Activated CD4-positive, alpha-beta T cell treated with anti-CD3 and anti-CD28 coated beads, Interleukin-2, amount 50 U/mL, for 1 hour (primary cell): ENCODE results near the gene BTBD9.

Experiments
- DNase-seq: peaks from one replicate; pipeline ENCODE4 v3.0.0-alpha.2; 2020

The BTBD9 gene

DNA sequence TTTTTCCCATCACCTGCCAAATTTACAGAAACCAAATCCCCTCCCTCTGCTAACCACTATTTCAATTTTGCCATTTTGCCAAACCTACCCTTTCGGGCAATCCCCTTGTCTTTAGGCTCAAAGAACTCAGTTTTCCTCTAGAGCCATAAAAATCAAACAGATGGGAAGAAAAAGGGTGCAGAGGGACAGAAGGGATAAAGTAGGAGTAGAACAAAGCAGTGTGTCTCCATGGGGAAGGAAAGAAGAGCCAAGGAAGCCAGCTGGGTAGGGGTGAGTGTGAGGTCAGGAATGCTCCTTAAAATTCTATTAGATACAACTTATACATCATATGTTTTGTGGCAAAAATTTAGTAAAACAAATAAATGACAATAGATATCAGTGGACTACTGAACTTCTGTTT is 316.5 kb downstream of the BTBD9 start:
- no peak for DNase-seq

DNA sequence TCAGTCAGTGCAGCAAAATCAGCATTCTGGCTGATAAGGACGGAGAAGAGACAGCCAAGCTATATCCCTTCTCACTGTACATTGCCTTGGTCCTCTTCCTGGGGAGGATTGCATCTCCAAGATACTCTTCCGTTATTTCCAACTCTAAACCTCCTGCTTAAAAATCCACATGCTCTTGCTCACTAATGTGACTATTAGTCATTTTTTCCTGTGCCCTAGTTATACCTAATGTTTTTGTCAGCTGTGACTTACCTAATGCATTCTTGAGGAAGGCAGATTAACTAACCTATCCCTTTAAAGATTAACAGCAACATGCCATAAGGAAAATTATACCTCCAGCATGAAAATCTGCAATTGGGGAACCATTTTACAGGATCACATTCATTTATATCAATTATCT is 317.6 kb downstream of the BTBD9 start:
- DNase-seq = no peak

DNA sequence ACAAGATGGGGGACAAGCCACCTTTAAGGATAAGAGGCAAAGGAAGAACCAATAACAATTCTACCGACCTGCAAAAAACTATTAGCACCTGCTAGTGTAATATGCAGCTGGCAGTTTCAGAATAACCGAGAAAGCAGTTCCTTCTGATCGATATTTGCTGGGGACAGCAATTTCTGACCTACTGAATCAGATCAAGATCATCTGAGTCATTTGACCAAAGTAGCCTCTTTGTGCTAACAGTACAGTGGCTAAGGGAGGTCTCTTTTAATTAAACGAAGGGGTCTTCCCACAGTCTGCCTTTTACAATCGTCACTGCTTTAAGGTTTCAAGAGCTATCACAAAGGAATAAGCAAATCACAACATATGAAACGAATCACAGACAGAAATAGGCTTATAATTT is 318.9 kb downstream of the BTBD9 start:
- no peak for DNase-seq

DNA sequence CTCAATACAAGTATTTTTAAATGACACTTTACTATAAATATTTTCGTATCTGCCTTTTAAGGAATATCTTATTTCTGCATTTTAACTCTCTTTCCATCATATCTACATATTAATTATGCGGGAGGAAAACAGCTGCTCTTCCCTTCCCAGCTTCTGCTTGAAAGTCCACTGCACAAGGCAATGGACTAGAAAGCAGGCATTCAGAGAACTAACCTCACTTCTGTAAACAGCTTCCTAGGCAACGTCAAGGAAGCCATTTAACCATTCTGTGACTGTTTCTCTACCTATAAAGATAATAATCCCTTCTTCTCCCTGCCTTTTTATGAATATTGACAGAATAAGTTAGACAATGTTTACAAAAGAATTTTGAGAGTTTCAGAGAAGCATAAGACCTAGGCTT is 319.4 kb downstream of the BTBD9 start:
- no peak for DNase-seq

DNA sequence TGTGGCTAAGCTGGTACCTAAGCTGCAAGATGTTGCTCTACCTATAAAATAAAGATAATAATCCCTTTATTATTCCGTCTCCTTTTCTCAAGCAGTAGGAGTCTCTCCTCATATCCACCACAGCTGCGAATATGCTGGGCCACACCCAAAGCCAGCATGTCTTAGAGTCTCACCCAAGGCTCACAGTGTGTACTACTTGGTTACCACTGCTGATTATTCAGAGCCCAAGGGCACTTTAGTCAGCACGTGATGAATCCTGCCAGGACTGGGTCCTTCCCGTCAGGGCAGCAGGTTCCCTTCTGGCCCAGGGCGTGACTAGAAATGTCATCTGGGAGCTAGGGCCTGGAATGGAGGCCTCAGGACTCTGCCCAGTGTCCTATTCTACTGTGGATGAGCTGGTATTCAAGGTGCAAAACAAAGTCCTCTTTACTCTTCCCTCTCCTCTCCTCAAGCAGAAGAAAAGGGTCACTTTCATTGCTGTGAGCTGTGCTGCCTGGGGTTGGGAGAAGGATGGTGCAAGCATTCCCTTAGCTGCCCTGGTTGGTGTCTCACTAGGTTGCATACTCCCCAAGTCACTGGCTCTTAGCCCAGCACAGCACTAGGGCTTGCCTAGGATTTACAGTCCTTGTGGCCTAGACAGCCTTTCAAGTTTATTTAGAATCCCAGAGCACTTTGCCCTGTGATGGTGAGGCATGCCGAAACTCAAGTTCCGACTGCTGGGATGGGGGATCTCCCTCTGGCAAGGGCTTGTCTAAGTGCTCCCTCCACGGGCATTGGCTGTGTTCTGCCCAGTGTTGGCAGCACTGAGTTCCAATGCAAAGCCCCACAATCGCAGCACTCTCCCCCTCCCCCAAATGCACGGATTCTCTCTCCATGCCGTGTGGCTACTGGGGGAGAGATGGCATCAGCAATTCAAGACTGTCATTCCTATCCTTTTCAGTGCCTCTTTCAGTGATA is 320.2 kb downstream of the BTBD9 start:
- DNase-seq = no peak

DNA sequence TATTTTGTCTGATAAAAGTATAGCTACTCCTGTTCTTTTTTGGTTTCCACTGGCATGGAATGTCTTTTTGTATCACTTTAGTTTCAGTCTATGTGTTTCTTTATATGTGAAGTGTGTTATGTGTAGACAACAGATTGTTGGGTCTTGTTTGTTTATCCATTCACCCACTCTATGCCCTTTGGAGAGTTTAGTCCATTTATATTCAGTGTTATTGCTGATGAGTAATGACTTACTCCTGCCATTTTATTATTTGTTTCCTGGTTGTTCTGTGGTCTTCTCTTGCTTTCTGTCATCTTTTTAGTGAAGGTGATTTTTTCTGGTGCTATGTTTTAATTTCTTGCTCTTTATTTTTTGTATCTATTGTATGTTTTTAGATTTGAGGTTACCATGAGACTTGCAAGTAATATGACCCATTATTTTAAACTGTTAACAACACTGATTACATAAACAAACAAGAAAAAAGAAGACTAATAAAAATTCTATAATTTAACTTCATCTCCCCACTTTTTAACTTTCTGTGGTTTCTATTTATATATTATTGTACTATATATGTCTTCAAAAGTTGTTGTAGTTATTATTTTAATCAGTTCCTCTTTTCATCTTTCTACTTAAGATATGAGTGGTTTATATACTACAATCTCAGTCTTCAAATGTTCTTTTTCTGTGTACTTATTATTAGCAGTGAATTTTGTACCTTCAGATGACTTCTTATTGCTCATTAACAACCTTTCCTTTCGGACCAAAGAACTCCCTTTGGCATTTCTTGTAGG is 323.4 kb downstream of the BTBD9 start:
- no peak for DNase-seq

DNA sequence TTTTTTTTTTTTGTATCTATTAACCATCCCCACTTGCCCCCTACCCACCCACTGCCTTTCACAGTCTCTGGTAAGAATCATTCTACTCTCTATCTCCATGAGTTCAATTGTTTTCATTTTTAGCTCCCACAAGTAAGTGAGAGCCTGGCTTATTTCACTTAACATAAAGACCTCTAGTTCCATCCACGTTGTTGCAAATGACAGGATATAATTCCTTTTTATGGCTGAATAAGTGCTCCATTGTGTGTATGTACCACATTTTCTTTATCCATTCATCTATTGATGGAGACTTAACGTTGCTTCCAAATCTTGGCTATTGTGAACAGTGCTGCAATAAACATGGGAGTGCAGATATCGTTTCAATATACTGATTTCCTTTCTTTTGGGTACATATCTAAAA is 328.5 kb downstream of the BTBD9 start:
- no peak for DNase-seq

DNA sequence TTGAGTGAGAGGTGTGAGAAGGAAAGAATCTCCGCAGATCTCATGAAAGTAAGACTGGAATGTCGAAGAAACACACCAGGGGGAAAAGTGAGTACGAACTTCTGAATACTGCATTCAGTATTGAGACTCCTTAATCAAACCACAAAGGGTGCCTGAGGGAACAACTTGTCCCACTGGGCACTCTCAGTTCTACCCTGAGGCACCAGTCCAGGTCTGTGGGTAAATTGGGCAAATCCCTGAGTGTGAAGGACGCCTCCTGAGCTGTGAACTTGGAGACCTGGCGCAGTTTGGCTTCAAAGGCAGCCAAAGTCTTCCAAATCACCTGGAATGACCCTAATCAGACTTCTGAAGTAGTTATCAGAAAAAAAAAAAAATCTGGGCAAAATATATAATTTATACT is 329.7 kb downstream of the BTBD9 start:
- no peak for DNase-seq

DNA sequence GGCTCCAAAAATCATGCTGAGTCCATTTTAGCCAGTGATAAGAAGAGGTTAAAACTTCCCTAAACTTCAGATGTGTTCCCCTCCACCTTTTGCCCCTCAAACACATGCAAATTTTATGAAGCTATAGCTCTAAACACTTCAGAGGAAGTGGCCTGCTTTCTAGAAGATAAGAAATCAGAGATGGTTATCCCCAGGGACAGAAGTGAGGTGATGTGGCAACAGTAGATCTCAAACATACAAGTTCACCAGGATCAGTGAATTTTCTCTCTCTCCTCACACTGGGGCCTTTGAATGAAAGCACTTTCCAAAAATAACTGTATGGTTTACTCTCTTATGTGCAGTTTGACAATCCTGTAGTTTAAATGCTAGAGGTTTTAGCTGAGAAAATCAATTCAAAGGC is 332.0 kb downstream of the BTBD9 start:
- no peak for DNase-seq

DNA sequence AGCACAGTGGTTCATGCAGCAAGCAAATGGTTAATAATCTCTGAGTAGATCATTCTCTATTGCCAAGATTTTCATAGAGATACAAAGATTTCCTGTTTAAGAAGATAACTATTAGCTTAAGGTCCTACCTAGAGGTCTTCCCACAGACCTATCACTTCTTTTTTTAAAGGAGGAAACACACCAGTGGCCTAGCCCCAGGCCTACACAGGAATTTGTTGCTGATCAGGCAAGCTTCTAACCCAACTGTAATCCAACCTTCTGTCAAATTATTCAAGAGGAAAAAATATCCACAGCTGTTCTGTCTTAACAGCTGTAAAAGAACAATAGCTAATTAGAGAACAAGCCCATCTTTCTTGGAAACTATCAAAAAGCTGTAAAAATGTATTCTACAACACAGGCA is 332.8 kb downstream of the BTBD9 start:
- DNase-seq = no peak

DNA sequence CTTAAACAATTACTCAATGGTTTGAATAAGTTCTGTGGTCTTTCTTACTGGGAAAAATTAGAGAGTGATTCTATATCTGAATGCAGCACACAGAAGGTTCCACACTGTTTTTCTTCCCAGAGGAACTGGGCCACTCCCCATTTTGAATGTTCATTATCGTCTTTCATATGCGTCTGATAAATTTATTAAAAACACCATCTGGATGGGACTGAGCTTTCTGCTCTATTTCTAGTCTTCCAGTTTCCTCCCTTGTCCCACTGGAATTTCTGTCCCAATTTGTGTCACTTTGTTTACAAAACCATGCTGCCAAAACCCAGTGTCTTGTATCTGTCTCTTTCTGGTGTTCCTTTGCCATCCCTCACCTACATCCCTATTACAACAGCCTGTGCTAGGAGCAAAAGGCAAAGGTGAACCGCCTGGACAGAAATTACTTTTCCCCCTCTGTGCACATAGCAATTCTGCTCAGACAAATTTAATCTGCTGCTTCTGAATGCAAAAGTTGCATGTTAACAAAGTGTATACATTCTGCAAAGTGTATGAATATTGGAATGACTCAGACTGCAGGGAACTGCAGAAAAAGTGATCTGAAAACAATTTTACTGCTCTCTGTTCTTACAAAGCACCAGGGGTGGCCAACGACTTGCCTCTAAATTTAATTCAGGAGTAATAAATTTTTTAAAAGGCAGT is 333.6 kb downstream of the BTBD9 start:
- DNase-seq = no peak

DNA sequence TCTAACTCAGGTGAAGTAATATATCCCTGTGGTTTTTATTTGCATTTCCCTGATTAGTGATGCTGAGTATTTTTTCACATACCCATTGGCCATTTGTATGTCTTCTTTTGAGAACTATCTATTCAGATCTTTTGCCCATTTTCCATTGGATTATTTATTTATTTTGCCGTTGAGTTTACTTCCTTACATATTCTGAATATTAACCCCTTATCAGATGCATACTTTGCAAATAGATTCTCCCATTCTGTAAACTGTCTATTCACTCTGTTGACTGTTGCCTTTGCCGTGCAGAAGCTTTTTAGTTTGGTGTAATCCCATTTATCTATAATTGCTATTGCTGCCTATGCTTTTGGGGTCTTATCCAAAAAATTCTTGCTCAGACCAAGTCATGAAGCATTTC is 336.9 kb downstream of the BTBD9 start:
- DNase-seq = no peak

DNA sequence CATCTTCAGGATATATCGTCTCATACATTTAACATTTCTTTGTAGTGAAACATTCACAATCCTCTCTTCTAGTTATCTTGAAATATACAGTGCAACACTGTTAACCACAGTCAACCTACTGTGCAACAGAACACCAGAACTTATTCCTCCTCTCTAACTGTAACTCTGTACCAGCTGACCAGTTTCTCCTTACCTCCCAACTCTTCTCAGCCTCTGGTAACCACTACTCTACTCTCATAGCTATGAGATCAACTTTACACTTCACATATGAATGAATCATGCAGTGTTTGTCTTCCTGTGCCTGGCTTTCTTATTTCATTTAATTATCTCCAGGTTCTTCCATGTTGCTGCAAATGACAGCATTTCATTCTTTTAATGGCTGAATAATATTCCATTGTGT is 337.6 kb downstream of the BTBD9 start:
- no peak for DNase-seq

DNA sequence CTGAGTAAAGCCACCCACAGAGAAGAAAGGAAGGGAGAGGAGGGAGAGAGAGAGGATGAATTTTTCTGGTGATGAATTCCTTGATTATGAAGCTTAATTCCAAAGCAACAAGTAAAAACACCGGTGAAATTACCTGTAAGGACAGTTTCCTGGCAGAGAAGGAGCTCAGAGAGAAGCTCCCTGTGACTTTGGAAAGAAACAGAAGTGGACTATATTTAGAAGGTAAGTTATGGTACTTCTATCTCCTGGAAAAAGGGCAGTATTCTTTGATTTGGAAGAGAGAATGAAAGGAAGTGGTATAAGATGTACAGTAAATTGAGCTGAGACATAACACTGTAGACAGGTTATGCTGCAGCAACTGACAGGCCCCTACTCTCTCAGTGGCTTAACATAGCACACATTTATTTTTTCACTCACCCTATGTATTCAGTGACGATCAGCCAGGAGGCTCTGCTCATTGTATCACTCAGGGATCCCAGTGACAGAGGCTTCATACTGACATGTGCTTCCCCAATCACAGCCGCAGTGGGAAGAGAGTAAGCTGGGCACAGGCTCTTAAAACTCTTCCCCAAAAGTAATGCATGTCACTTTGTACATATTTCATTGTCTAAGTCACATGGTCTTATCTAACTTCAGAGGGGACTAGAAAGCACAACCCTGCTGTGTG is 349.5 kb downstream of the BTBD9 start:
- DNase-seq = no peak

DNA sequence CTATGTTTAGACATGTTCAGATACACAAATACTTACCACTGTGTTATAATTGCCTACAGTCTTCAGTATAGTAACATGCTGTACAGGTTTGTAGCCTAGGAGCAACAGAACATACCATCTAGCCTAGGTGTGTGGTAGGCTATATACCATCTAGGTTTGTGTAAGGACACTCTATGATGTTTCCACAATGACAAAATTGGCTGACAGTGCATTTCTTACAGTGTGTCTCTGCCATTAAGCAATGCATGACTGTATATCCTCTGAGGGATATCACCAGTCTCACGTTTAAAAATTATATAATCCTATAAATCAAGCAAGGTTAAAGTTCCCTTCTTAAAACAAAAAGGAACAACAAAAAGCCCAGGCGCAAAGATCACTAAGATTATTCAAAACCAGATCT is 352.2 kb downstream of the BTBD9 start:
- DNase-seq = no peak

DNA sequence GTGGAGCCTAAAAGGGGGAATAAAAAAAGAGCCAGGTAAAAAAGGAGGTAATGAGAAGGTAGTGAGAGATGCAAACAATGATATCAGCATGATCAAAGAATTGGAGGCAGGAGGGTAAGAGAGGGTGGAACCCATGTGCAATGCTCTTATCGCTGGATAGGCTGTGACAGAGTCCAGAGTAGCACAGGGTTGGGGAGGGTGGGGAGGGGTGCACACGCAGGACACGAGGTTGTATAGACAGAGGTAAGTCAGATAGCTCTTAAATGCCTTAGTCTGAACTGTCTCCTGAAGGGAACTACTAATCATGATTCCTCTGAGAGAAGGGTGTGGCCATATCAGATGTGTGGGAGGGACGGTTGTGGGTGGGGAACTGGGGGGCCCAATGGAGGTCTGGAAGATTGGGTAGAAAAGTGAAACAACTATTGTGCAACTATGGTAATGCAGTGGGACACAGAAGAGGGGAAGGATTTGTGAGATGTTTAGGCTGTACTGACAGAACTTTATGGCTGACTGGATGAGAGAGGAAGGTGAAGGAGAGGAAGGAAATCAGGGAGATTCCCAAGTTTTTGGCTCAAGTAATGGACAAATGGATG is 354.8 kb downstream of the BTBD9 start:
- DNase-seq = no peak

DNA sequence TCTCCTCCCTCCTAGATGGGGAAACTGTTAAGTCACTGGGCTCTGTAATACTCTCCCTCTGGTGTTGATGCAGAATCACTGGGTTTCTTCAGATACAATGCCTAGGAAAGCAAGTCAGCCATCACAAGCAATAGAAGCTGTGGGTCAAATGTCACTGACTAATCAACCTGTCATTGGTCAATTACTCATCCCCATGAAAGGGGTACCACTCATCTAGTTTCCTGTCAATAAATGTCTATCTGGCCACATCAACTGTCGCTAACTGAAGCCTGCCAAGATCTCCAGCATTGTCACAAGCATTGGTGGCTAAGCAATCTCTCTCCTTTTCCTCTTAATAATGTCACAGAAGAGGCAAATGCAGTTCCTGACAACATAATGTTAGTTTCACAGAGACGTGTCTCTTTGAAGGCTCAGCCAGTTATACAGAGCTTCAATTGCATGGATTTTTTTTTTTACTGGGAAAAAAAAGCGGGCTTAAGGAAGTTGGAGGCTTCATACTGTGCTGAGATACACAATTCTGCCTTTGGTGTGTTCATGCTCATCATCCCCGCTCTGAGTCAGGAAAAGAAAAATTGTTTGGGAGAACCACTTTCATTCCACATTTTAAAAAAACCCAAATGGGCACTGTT is 355.9 kb downstream of the BTBD9 start:
- no peak for DNase-seq

DNA sequence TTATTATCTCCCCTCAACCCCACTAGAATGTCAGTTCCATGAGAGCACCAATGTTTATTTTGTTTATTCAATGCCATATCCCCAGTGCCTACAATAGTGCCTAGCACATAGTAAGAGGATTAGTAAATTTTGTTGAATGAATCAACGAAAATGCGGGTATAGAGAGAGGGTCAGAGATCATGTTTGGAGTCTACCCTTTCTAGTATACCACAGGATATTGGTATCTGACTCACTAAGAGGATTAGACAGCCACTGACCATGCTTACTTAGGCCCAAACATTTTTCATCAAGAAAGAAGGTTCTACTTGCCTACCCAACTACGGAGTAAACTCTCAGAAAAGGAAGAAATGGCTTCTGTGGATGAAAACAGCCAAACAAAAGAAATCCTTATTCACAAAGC is 356.8 kb downstream of the BTBD9 start:
- DNase-seq = no peak

DNA sequence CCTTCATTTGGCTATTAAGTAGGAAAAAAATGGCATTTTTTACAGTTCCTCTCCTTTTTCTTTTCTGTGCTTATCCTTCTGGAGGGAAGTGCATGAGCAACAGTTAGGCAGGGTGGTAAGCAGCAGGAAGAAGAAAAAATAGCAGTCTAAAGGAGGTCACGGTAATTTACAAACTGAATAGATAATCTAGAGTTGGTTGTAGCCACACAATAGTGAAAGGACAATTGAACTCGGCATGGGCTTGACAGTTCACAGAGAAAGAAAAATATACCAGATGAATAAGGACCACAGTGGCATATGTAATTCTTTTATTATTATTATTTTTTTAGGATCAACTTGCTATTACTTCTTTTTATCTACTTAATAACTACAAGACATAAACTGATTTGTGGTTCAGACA is 358.6 kb downstream of the BTBD9 start:
- no peak for DNase-seq

DNA sequence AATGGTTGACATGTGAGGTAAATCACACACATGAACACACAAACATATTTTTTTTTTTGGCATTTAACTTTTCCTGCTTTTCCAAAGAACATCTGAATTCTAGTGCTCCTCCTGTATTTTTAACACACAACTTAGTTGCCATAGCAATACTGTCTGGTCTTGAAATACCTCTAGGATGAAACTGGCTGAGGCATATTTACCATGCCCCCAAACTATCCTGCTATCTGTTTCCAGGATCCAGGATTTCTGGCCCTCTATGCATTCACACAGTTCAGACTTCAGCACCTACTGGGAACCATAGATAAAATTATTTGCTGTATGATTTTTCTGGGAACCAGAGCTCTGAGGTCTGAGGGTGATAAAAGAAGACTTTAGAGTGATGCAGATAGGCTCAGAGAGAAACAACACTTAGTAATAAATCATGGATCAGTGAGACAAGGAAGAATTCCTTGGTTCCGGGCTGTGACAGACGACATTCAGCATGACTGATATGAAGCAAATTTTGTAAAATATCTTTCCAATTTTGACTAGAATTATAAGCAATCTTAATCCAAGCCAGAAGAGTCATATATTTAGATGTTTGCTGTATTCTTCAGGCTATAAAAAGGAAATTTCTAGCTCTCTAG is 359.7 kb downstream of the BTBD9 start:
- DNase-seq = no peak

DNA sequence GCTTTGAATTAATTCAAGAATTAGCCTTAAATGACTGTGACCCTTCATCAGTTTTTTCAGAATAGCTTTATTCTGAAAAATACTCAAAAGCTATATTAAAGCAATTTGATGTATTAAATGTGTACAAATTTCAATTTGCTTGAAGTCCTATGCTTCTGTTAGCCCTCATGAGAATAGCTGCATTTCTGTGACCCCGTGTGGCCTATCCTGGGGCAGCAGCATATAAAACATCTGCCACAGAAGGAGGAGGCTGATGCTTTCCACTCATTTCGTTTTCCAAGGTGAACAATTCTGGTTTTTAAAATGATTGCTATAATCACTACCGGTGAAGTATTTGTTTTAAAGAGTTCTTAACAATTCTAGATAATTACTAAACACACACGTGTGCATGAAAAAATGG is 360.3 kb downstream of the BTBD9 start:
- DNase-seq = no peak

DNA sequence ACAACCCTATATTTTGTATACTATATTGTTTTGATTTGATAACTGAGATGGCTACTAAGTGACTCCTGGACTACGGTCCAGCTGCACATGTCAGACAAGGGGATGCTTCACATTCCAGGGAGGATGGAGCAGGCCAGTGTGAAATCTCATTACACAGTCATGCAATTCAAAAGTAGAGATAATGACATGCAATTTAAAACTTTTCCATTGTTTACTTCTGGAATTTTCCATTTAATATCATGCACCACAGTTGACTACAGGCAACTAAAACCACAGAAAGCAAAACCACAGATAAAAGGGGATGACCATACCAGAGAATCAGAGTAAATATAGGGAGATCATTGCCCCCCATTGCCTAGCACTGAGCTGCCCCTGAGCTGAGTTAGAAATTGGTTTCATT is 366.4 kb downstream of the BTBD9 start:
- no peak for DNase-seq
